Endodermal cell (in vitro differentiated cells): ENCODE data around the gene NAXD. TPM values are rescaled to one million over a fixed set of nuclear protein-coding genes. Genes with fewer than 3 reads are reported as not detected.

Source experiments
- DNase-seq: peaks from one replicate; pipeline ENCODE4 v3.0.0-alpha.2; 2017
- H3K27ac ChIP-seq: 2 replicates; pipeline ENCODE4 v1.5.1; 2013; ENCODE audit warnings: mild to moderate bottlenecking, low read depth, low read length, moderate library complexity
- H3K27me3 ChIP-seq: 2 replicates; pipeline ENCODE4 v1.6.1; 2013; ENCODE audit warnings: mild to moderate bottlenecking, low read length, moderate library complexity; ENCODE audit not compliant: insufficient read depth, control insufficient read depth, poor library complexity, severe bottlenecking
- H3K36me3 ChIP-seq: 2 replicates; pipeline ENCODE4 v1.7.0; 2013; ENCODE audit warnings: mild to moderate bottlenecking, low read length, moderate library complexity; ENCODE audit not compliant: control insufficient read depth, insufficient read depth
- H3K4me1 ChIP-seq: one replicate; pipeline ENCODE4 v1.7.0; 2013; ENCODE audit warnings: low read length; ENCODE audit not compliant: control insufficient read depth, insufficient read depth
- H3K4me3 ChIP-seq: 2 replicates; pipeline ENCODE4 v1.5.1; 2013; ENCODE audit warnings: mild to moderate bottlenecking, low read length, moderate library complexity
- H3K9ac ChIP-seq: 2 replicates; pipeline ENCODE4 v1.6.1; 2013; ENCODE audit warnings: mild to moderate bottlenecking, low read length, moderate library complexity; ENCODE audit not compliant: poor library complexity, severe bottlenecking; ENCODE audit errors: extremely low read depth
- H3K9me3 ChIP-seq: 2 replicates; pipeline ENCODE4 v1.6.1; 2013; ENCODE audit warnings: mild to moderate bottlenecking, low read length, moderate library complexity; ENCODE audit not compliant: control insufficient read depth
- H3K27ac Mint-ChIP-seq: 2 replicates; pipeline ENCODE4 v1.8.0; 2020; ENCODE audit warnings: mixed read lengths
- H3K27me3 Mint-ChIP-seq: 2 replicates; pipeline ENCODE4 v1.8.0; 2021; ENCODE audit warnings: mild to moderate bottlenecking, mixed read lengths; ENCODE audit not compliant: insufficient read depth
- H3K36me3 Mint-ChIP-seq: 2 replicates; pipeline ENCODE4 v1.8.0; 2020; ENCODE audit warnings: low read depth, mixed read lengths
- H3K4me1 Mint-ChIP-seq: 2 replicates; pipeline ENCODE4 v1.8.0; 2020; ENCODE audit warnings: mixed read lengths
- H3K4me3 Mint-ChIP-seq: 2 replicates; pipeline ENCODE4 v1.8.0; 2020; ENCODE audit warnings: mild to moderate bottlenecking, moderate library complexity, mixed read lengths
- H3K9me3 Mint-ChIP-seq: 2 replicates; pipeline ENCODE4 v1.8.0; 2020; ENCODE audit warnings: mild to moderate bottlenecking, mixed read lengths
- CTCF ChIP-seq: fragments of 200-600 bp; sonication (generic); conservative IDR thresholded peaks from 2 replicates; pipeline ENCODE4 v1.5.0; 2021; ENCODE audit warnings: antibody characterized with exemption, mild to moderate bottlenecking
- WGBS, 2 experiments: methylation state at CpG; one replicate each; pipeline versions ENCODE4 v1.1.5 to v1.1.7; 2013; ENCODE audit warnings: missing lambda C conversion rate in 2 of 2, mixed read lengths in 1 of 2; ENCODE audit not compliant: insufficient coverage in 1 of 2, insufficient read length in 1 of 2; 5-methylcytosine and 5-hydroxymethylcytosine counted together
- total RNA-seq, 2 donors: library from RNA; stranded (reverse); fragmentation: NEBNext Ultra II Directional in 1 of 2; extraction: Animal tissue kit (Norgen Biotek cat#: 25700) in 1 of 2; gene quantifications; 2 replicates in 1 of 2; 3 replicates in 1 of 2; pipeline ENCODE4 v1.2.1, GENCODE V29; 2021

The NAXD gene
- total RNA-seq, 2 donors from 2014 or later = 31.3 to 33.4 TPM

- no peak for TF ChIP-seq CTCF
- peaks cover 53% of the 10 kb centered on the region for H3K36me3 ChIP-seq
- H3K27ac Mint-ChIP-seq = no peak overlapping the region
- no peaks in the 10 kb centered on the region for H3K27me3 ChIP-seq
- no peaks in the 10 kb centered on the region for H3K9me3 ChIP-seq
- H3K4me3 ChIP-seq = no peak overlapping the region
- no peaks in the 10 kb centered on the region for H3K4me1 Mint-ChIP-seq
- H3K27ac ChIP-seq = no peak overlapping the region
- no peak for DNase-seq
- H3K4me3 Mint-ChIP-seq = no peak overlapping the region
- H3K9ac ChIP-seq = no peak overlapping the region
- no peaks in the 10 kb centered on the region for H3K4me1 ChIP-seq
- no peaks in the 10 kb centered on the region for H3K9me3 Mint-ChIP-seq
- peaks cover 45% of the 10 kb centered on the region for H3K36me3 Mint-ChIP-seq
- H3K27me3 Mint-ChIP-seq = no peaks in the 10 kb centered on the region
- WGBS, 2 experiments = 96 to 98% methylated on average over 14 to 16 of the region's 16 CpGs
Measured at GRCh38 chr13:110687736-110688135, 72.4 kb downstream of the NAXD start.

GRCh38 chr13:110689041-110689440, 73.7 kb downstream of the NAXD start:
- no peak for DNase-seq
- Histone ChIP-seq H3K36me3 (peaks cover 51% of the 10 kb centered on the region), H3K9ac (no peak overlapping the region), H3K9me3 (no peaks in the 10 kb centered on the region), H3K4me3 (no peak overlapping the region), H3K27ac (no peak overlapping the region), H3K27me3 (no peaks in the 10 kb centered on the region), H3K4me1 (no peaks in the 10 kb centered on the region)
- Mint-ChIP-seq H3K4me3 (no peak overlapping the region), H3K27ac (no peak overlapping the region), H3K27me3 (no peaks in the 10 kb centered on the region), H3K4me1 (no peaks in the 10 kb centered on the region), H3K36me3 (peaks cover 39% of the 10 kb centered on the region), H3K9me3 (no peaks in the 10 kb centered on the region)
- no peak for TF ChIP-seq CTCF
- 95 to 98% methylated on average over 8 to 9 of the region's 9 CpGs for WGBS, 2 experiments

Other genes starting within 250 kb of the NAXD start
- gene RAB20, start 53.8 kb upstream of the NAXD start, total RNA-seq = 10 to 100 TPM; 12.6 to 14.2 TPM
- 10 to 100 TPM; 53.0 to 53.2 TPM for gene CARS2, start 90.6 kb downstream of the NAXD start, total RNA-seq
- 10 to 100 TPM; 23.2 to 23.6 TPM for gene ING1, start 98.2 kb downstream of the NAXD start, total RNA-seq